Astrocyte (in vitro differentiated cells and primary cell): ENCODE data around the gene RNFT2.
"Not testable (repeated sequence)": the region's sequence is repeated elsewhere in the genome, so short reads cannot be mapped to it uniquely, and the experiment has no call there.

Source experiments
- CTCF ChIP-seq: IDR thresholded peaks from 2 replicates; pipeline ENCODE4 v1.5.1; 2011; ENCODE audit warnings: low read depth, mild to moderate bottlenecking, inconsistent platforms, low read length, moderate library complexity; ENCODE audit not compliant: insufficient read depth
- EZH2 ChIP-seq: IDR thresholded peaks from 2 replicates; pipeline ENCODE4 v1.6.1; 2012; ENCODE audit warnings: mild to moderate bottlenecking, low read length, inconsistent platforms; ENCODE audit not compliant: insufficient read depth

GRCh38 chr12:116814766-116815165, 76.7 kb downstream of the RNFT2 start:
- not testable (repeated sequence) for TF ChIP-seq EZH2, CTCF
